PC-3 (cell line): ENCODE results near the gene EARS2.

Experiments
- EZH2 ChIP-seq: fragments of 300-600 bp; sonication (generic); IDR thresholded peaks from one replicate; pipeline ENCODE4 v1.6.1; 2017; ENCODE audit warnings: antibody characterized with exemption, mild to moderate bottlenecking, low read length; ENCODE audit not compliant: unreplicated experiment
- EZH2phosphoT487 ChIP-seq: fragments of 300-600 bp; sonication (generic); IDR thresholded peaks from 2 replicates; pipeline ENCODE4 v1.6.1; 2018; ENCODE audit warnings: mild to moderate bottlenecking, antibody characterized with exemption, low read length, borderline replicate concordance
- TF ChIP-seq, protein P1 (sequence below): fragments of 300-600 bp; sonication (generic); conservative IDR thresholded peaks from 2 replicates; pipeline ENCODE4 v1.5.1; 2017; ENCODE audit warnings: antibody characterized with exemption, low read depth, mild to moderate bottlenecking, low read length

DNA sequence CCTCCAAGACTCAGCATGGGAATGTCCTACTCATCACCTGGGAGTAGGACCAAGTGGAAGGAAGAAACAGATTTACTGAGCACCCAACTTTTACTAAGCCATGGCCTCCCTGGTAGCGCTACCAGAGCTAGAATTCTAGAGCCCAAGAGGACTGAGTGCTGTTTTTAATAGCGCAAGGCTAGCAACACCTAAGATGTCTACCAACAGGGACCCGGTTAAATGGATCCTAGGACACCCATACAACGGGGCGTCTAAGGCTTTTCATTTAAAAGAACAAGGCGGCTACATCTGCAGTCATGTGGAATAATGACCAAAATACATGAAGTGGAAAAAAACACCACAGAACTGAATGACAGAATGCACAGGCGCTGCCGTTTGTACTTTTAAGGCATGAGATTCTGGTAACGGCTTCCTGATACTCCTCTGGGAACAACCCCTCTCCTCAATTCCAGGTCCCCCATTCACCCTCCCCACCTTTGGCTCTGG lies 51.9 kb downstream of the EARS2 start:
- TF ChIP-seq, protein P1, sequence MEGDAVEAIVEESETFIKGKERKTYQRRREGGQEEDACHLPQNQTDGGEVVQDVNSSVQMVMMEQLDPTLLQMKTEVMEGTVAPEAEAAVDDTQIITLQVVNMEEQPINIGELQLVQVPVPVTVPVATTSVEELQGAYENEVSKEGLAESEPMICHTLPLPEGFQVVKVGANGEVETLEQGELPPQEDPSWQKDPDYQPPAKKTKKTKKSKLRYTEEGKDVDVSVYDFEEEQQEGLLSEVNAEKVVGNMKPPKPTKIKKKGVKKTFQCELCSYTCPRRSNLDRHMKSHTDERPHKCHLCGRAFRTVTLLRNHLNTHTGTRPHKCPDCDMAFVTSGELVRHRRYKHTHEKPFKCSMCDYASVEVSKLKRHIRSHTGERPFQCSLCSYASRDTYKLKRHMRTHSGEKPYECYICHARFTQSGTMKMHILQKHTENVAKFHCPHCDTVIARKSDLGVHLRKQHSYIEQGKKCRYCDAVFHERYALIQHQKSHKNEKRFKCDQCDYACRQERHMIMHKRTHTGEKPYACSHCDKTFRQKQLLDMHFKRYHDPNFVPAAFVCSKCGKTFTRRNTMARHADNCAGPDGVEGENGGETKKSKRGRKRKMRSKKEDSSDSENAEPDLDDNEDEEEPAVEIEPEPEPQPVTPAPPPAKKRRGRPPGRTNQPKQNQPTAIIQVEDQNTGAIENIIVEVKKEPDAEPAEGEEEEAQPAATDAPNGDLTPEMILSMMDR = no peak
- no peak for TF ChIP-seq EZH2
- no peak for TF ChIP-seq EZH2phosphoT487
